Endothelial cell of umbilical vein (primary cell): ENCODE data around the gene FAM120A. TPM values are rescaled to one million over a fixed set of nuclear protein-coding genes. Genes with fewer than 3 reads are reported as not detected.

Source experiments
- BruUV-seq: library from RNA; stranded (reverse); fragments of 400-500 nt; replicated peaks from 2 replicates; lab custom pipeline; 2021; lab: Mats Ljungman, UMichigan
- CTCF ChIA-PET: fragments of 300-600, 350-600 bp; sonication (Branson Sonifier 250); formaldehyde crosslinking; loops from one replicate; lab custom pipeline; 2021; ENCODE audit warnings: antibody characterized with exemption, inconsistent platforms; lab: Charles Lee
- POLR2A ChIA-PET: fragments of 300-600, 350-600 bp; sonication (Branson Sonifier 250); formaldehyde crosslinking; loops from one replicate; lab custom pipeline; 2021; ENCODE audit warnings: antibody characterized with exemption, inconsistent platforms; lab: Charles Lee
- DNase-seq: peaks from one replicate; pipeline ENCODE4 v3.0.0-alpha.2; 2011; ENCODE audit warnings: low read depth, low spot score
- FAIRE-seq: peaks from 2 replicates; lab custom pipeline; 2011; peaks lifted over from hg19 to GRCh38; lab: Jason Lieb, UNC
- H2AFZ ChIP-seq: 2 replicates; pipeline ENCODE4 v1.6.0; 2012; ENCODE audit warnings: low read depth, low read length, control low read depth, inconsistent platforms
- H3K27ac ChIP-seq: 2 replicates; pipeline ENCODE4 v1.5.1; 2011; ENCODE audit warnings: low read depth, mild to moderate bottlenecking, control low read depth, low read length, moderate library complexity; ENCODE audit not compliant: insufficient read depth
- H3K27me3 ChIP-seq, 2 experiments: 2 replicates each; pipeline versions ENCODE4 v1.6.0 to v1.6.1; 2011; ENCODE audit warnings: low read length in 2 of 2, mixed read lengths in 1 of 2; ENCODE audit not compliant: control insufficient read depth in 2 of 2, insufficient read depth in 2 of 2
- H3K36me3 ChIP-seq, 2 experiments: 2 replicates in 1 of 2; 3 replicates in 1 of 2; pipeline ENCODE4 v1.5.1; 2011; ENCODE audit warnings: low read length in 2 of 2, mild to moderate bottlenecking in 1 of 2, moderate library complexity in 1 of 2; ENCODE audit not compliant: control insufficient read depth in 2 of 2, insufficient read depth in 2 of 2; ENCODE audit errors: extremely low read depth in 1 of 2
- H3K4me1 ChIP-seq: 3 replicates; pipeline ENCODE4 v1.5.1; 2011; ENCODE audit warnings: mild to moderate bottlenecking, low read length; ENCODE audit not compliant: control insufficient read depth, insufficient read depth; ENCODE audit errors: extremely low read depth
- H3K4me2 ChIP-seq: 2 replicates; pipeline ENCODE4 v1.6.1; 2011; ENCODE audit warnings: low read length, control low read depth, mixed read lengths; ENCODE audit not compliant: insufficient read depth
- H3K4me3 ChIP-seq, 3 experiments: fragments of 200-600 bp in 1 of 3; sonication (generic), shearing (Covaris generic) in 1 of 3; replicated peaks in 1 of 3; 2 replicates each; pipeline ENCODE4 v1.5.1; 2011 to 2016; ENCODE audit warnings: control low read depth in 3 of 3, low read length in 3 of 3, mild to moderate bottlenecking in 2 of 3, inconsistent platforms in 1 of 3, low read depth in 1 of 3, moderate library complexity in 1 of 3; ENCODE audit not compliant: insufficient read depth in 1 of 3
- H3K79me2 ChIP-seq: 2 replicates; pipeline ENCODE4 v1.6.0; 2012; ENCODE audit warnings: low read length, inconsistent platforms; ENCODE audit not compliant: control insufficient read depth, insufficient read depth
- H3K9ac ChIP-seq: replicated peaks from 2 replicates; pipeline ENCODE3; 2011; ENCODE audit warnings: low read length, control low read depth; ENCODE audit not compliant: insufficient read depth; ENCODE audit errors: extremely low read depth
- H3K9me1 ChIP-seq: replicated peaks from 3 replicates; pipeline ENCODE4 v1.6.0; 2011; ENCODE audit warnings: mild to moderate bottlenecking, low read length; ENCODE audit not compliant: control insufficient read depth, insufficient read depth; ENCODE audit errors: extremely low read depth
- H3K9me3 ChIP-seq: replicated peaks from 2 replicates; pipeline ENCODE4 v1.5.1; 2012; ENCODE audit warnings: low read length, inconsistent platforms; ENCODE audit not compliant: control insufficient read depth, insufficient read depth
- H4K20me1 ChIP-seq: replicated peaks from 2 replicates; pipeline ENCODE3; 2011; ENCODE audit warnings: mild to moderate bottlenecking, low read length; ENCODE audit not compliant: control insufficient read depth, insufficient read depth; ENCODE audit errors: extremely low read depth
- EZH2 ChIP-seq: IDR thresholded peaks from 2 replicates; pipeline ENCODE4 v1.6.1; 2012; ENCODE audit warnings: borderline replicate concordance, low read depth, mild to moderate bottlenecking, moderate library complexity, low read length, inconsistent platforms; ENCODE audit not compliant: severe bottlenecking
- FOS ChIP-seq: IDR thresholded peaks from 2 replicates; pipeline ENCODE4 v1.6.1; 2011; ENCODE audit warnings: mild to moderate bottlenecking, low read length, moderate library complexity, borderline replicate concordance; ENCODE audit not compliant: insufficient read depth
- GATA2 ChIP-seq: IDR thresholded peaks from 2 replicates; pipeline ENCODE4 v1.7.0; 2011; ENCODE audit warnings: low read depth, mild to moderate bottlenecking, moderate library complexity, mixed read lengths, low read length; ENCODE audit not compliant: insufficient read length, insufficient read depth
- JUN ChIP-seq: IDR thresholded peaks from 2 replicates; pipeline ENCODE4 v1.6.1; 2011; ENCODE audit warnings: borderline replicate concordance, low read depth; ENCODE audit not compliant: insufficient read length, insufficient read depth
- MAX ChIP-seq: IDR thresholded peaks from 2 replicates; pipeline ENCODE4 v1.6.1; 2011; ENCODE audit not compliant: insufficient read depth, insufficient read length
- MYC ChIP-seq: IDR thresholded peaks from one replicate; pipeline ENCODE4 v1.6.1; 2011; ENCODE audit warnings: mild to moderate bottlenecking, low read depth, low read length
- POLR2A ChIP-seq: IDR thresholded peaks from 2 replicates; pipeline ENCODE4 v1.6.1; 2012; ENCODE audit warnings: low read depth, mild to moderate bottlenecking, control low read depth, low read length
- POLR2AphosphoS5 ChIP-seq: IDR thresholded peaks from 2 replicates; pipeline ENCODE4 v1.6.1; 2012; ENCODE audit warnings: low read depth, mild to moderate bottlenecking, control low read depth, low read length, moderate library complexity; ENCODE audit not compliant: insufficient read depth
- dilution Hi-C: fragments of 300-500 bp; cut with MboI; formaldehyde crosslinking; loops from one replicate; pipeline ENCODE4 v1.15.0; 2019; ENCODE audit warnings: low sequenced_read_pairs; ENCODE audit not compliant: extremely low pct_ligation_motif_present
- intact Hi-C: fragments of 100-400 bp; cut with micrococcal nuclease; formaldehyde crosslinking; loops from one replicate; pipeline ENCODE4 v1.10.0; 2022
- polyA plus RNA-seq, 4 experiments: library from polyadenylated mRNA; depleted of rRNA in 3 of 4; stranded (reverse) in 3 of 4; unstranded in 1 of 4; fragments of >200 nt; gene quantifications; 2 replicates each; pipeline versions ENCODE4 v1.2.1 to v1.2.3, GENCODE V29; 2011 to 2012; ENCODE audit warnings: missing spikeins in 1 of 4
- total RNA-seq: library from RNA; stranded (reverse); gene quantifications from 2 replicates; pipeline ENCODE4 v1.2.3, GENCODE V29; 2021
- TF ChIP-seq, protein P1 (sequence below), 2 donors: IDR thresholded peaks; 1 replicate in 1 of 2; 2 replicates in 1 of 2; pipeline ENCODE4 v1.5.1; 2011; ENCODE audit warnings: low read length in 2 of 2, mild to moderate bottlenecking in 2 of 2, moderate library complexity in 2 of 2, control low read depth in 1 of 2, inconsistent platforms in 1 of 2, low read depth in 1 of 2; ENCODE audit not compliant: insufficient read depth in 1 of 2; ENCODE audit errors: extremely low read depth in 1 of 2

FAM120A gene
- total and polyA plus RNA-seq, 2 donors (not counting 3 experiments of a cell fraction or from before 2014, with no cell fraction given): 66.8 to 126 TPM

- ChIA-PET POLR2A (no interaction called here), CTCF (no interaction called here)
- Histone ChIP-seq H3K79me2 (peaks cover 89% of the 10 kb centered on the region), H3K27me3 (no peaks in the 10 kb centered on the region), H4K20me1 (no peaks in the 10 kb centered on the region), H3K36me3 (peaks cover 3 to 10% of the 10 kb centered on the region in 2 experiments), H3K27ac (no peak overlapping the region), H2AFZ (no peak overlapping the region), H3K9me3 (no peaks in the 10 kb centered on the region), H3K4me3 (no peak overlapping the region), H3K4me2 (no peak overlapping the region), H3K9me1 (no peaks in the 10 kb centered on the region), H3K4me1 (peaks cover 12% of the 10 kb centered on the region), H3K9ac (no peak overlapping the region)
- dilution Hi-C loops (no loop called here), intact Hi-C loops (no loop called here)
- no peak for DNase-seq
- FAIRE-seq: no peak
- BruUV-seq: no TSS peak
- TF ChIP-seq, protein P1, sequence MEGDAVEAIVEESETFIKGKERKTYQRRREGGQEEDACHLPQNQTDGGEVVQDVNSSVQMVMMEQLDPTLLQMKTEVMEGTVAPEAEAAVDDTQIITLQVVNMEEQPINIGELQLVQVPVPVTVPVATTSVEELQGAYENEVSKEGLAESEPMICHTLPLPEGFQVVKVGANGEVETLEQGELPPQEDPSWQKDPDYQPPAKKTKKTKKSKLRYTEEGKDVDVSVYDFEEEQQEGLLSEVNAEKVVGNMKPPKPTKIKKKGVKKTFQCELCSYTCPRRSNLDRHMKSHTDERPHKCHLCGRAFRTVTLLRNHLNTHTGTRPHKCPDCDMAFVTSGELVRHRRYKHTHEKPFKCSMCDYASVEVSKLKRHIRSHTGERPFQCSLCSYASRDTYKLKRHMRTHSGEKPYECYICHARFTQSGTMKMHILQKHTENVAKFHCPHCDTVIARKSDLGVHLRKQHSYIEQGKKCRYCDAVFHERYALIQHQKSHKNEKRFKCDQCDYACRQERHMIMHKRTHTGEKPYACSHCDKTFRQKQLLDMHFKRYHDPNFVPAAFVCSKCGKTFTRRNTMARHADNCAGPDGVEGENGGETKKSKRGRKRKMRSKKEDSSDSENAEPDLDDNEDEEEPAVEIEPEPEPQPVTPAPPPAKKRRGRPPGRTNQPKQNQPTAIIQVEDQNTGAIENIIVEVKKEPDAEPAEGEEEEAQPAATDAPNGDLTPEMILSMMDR (IDR thresholded peaks at IDR 0.05; ENCODE audit: extremely low read depth in 1 of 2, insufficient read depth in 1 of 2, low read depth in 1 of 2, low read length in 2 of 2): no peak
- TF ChIP-seq MYC (no peak), FOS (no peak), GATA2 (no peak), EZH2 (no peak), JUN (no peak), POLR2AphosphoS5 (no peak), POLR2A (no peak), MAX (no peak)
Observed at GRCh38 chr9:93491593-93492232, 40.2 kb downstream of the FAM120A start.
